H9 (cell line): Measurements from ENCODE around the gene MRFAP1. TPM values are rescaled to one million over a fixed set of nuclear protein-coding genes. Genes with fewer than 3 reads are reported as not detected.

Experiments used
- DNase-seq: peaks from one replicate; pipeline ENCODE4 v3.0.0-alpha.2; 2017
- H2AFZ ChIP-seq: one replicate; pipeline ENCODE4 v1.6.1; 2013; ENCODE audit warnings: mild to moderate bottlenecking, low read length, control low read depth, moderate library complexity
- H2AK5ac ChIP-seq: 2 replicates; pipeline ENCODE4 v1.6.1; 2013; ENCODE audit warnings: low read length, control low read depth, mixed read lengths; ENCODE audit not compliant: insufficient read length
- H2BK120ac ChIP-seq: one replicate; pipeline ENCODE4 v1.6.1; 2013; ENCODE audit warnings: low read depth, mild to moderate bottlenecking, low read length, control low read depth, inconsistent platforms; ENCODE audit not compliant: poor library complexity, severe bottlenecking
- H2BK12ac ChIP-seq: 2 replicates; pipeline ENCODE4 v1.6.1; 2013; ENCODE audit warnings: low read length, control low read depth, mixed read lengths, low read depth; ENCODE audit not compliant: insufficient read length
- H2BK15ac ChIP-seq: 2 replicates; pipeline ENCODE4 v1.6.1; 2013; ENCODE audit warnings: low read depth, low read length, control low read depth
- H2BK20ac ChIP-seq: one replicate; pipeline ENCODE4 v1.6.1; 2013; ENCODE audit warnings: low read depth, mild to moderate bottlenecking, low read length, control low read depth, inconsistent platforms; ENCODE audit not compliant: poor library complexity, severe bottlenecking
- H2BK5ac ChIP-seq: 2 replicates; pipeline ENCODE4 v1.6.1; 2013; ENCODE audit warnings: low read length, control low read depth, mixed read lengths; ENCODE audit not compliant: insufficient read length
- H3K14ac ChIP-seq: 2 replicates; pipeline ENCODE4 v1.6.1; 2013; ENCODE audit warnings: low read length, control low read depth; ENCODE audit not compliant: insufficient read depth
- H3K18ac ChIP-seq: 2 replicates; pipeline ENCODE4 v1.6.1; 2013; ENCODE audit warnings: low read depth, mild to moderate bottlenecking, mixed read lengths, low read length, control low read depth; ENCODE audit not compliant: insufficient read length
- H3K23ac ChIP-seq: 2 replicates; pipeline ENCODE4 v1.6.1; 2013; ENCODE audit warnings: low read length, control low read depth, mixed read lengths, low read depth; ENCODE audit not compliant: insufficient read length
- H3K23me2 ChIP-seq: 2 replicates; pipeline ENCODE4 v1.6.1; 2013; ENCODE audit warnings: low read depth, mild to moderate bottlenecking, mixed read lengths, low read length, control low read depth; ENCODE audit not compliant: insufficient read length, poor library complexity, severe bottlenecking
- H3K27ac ChIP-seq: 2 replicates; pipeline ENCODE4 v1.5.1; 2013; ENCODE audit warnings: low read length, control low read depth, mixed read lengths, low read depth; ENCODE audit not compliant: insufficient read length
- H3K27me3 ChIP-seq: 2 replicates; pipeline ENCODE4 v1.6.1; 2013; ENCODE audit warnings: low read length, control low read depth, inconsistent platforms; ENCODE audit not compliant: insufficient read depth
- H3K4ac ChIP-seq: 2 replicates; pipeline ENCODE4 v1.6.1; 2013; ENCODE audit warnings: low read depth, mild to moderate bottlenecking, control low read depth, inconsistent platforms, low read length, moderate library complexity
- H3K4me1 ChIP-seq: 2 replicates; pipeline ENCODE4 v1.6.1; 2013; ENCODE audit warnings: low read length, control low read depth, inconsistent platforms; ENCODE audit not compliant: insufficient read depth
- H3K4me2 ChIP-seq: 2 replicates; pipeline ENCODE4 v1.6.1; 2013; ENCODE audit warnings: low read length, control low read depth, mixed read lengths; ENCODE audit not compliant: insufficient read length, insufficient read depth
- H3K56ac ChIP-seq: 2 replicates; pipeline ENCODE4 v1.6.1; 2013; ENCODE audit warnings: low read depth, mild to moderate bottlenecking, mixed read lengths, low read length, control low read depth; ENCODE audit not compliant: insufficient read length
- H3K79me1 ChIP-seq: 2 replicates; pipeline ENCODE4 v1.6.1; 2013; ENCODE audit warnings: low read depth, mild to moderate bottlenecking, moderate library complexity, low read length, control low read depth, inconsistent platforms; ENCODE audit not compliant: insufficient read depth, poor library complexity, severe bottlenecking
- H3K79me2 ChIP-seq: 2 replicates; pipeline ENCODE4 v1.6.1; 2013; ENCODE audit warnings: low read length, control low read depth, inconsistent platforms; ENCODE audit not compliant: insufficient read depth
- H3K9ac ChIP-seq: 2 replicates; pipeline ENCODE4 v1.6.1; 2013; ENCODE audit warnings: low read length, control low read depth, mixed read lengths; ENCODE audit not compliant: insufficient read length; ENCODE audit errors: extremely low read depth
- H3K9me3 ChIP-seq: one replicate; pipeline ENCODE4 v1.6.1; 2013; ENCODE audit warnings: low read depth, low read length, inconsistent platforms; ENCODE audit not compliant: control insufficient read depth
- H3T11ph ChIP-seq: one replicate; pipeline ENCODE4 v1.6.1; 2013; ENCODE audit warnings: mild to moderate bottlenecking, low read length, control low read depth, inconsistent platforms
- H4K20me1 ChIP-seq: one replicate; pipeline ENCODE4 v1.6.1; 2013; ENCODE audit not compliant: control insufficient read depth, insufficient read length, insufficient read depth
- H4K5ac ChIP-seq: 2 replicates; pipeline ENCODE4 v1.6.1; 2013; ENCODE audit warnings: low read depth, mild to moderate bottlenecking, mixed read lengths, low read length, control low read depth; ENCODE audit not compliant: insufficient read length
- H4K8ac ChIP-seq: replicated peaks from 2 replicates; pipeline ENCODE4 v1.6.1; 2013; ENCODE audit warnings: low read length, control low read depth, mixed read lengths, low read depth; ENCODE audit not compliant: insufficient read length
- H4K91ac ChIP-seq: 2 replicates; pipeline ENCODE4 v1.6.1; 2013; ENCODE audit warnings: low read depth, mild to moderate bottlenecking, moderate library complexity, mixed read lengths, low read length, control low read depth; ENCODE audit not compliant: insufficient read length
- H3K27ac Mint-ChIP-seq, 3 experiments: 2 replicates in 2 of 3; 3 replicates in 1 of 3; pipeline ENCODE4 v1.8.0; 2020 to 2021; ENCODE audit warnings: mixed read lengths in 3 of 3, mild to moderate bottlenecking in 1 of 3, moderate library complexity in 1 of 3
- H3K27me3 Mint-ChIP-seq: 2 replicates; pipeline ENCODE4 v1.8.0; 2021; ENCODE audit warnings: low read depth, mild to moderate bottlenecking, moderate library complexity, mixed read lengths
- H3K36me3 Mint-ChIP-seq, 3 experiments: 2 replicates in 2 of 3; 3 replicates in 1 of 3; pipeline ENCODE4 v1.8.0; 2020 to 2021; ENCODE audit warnings: low read depth in 3 of 3, mixed read lengths in 3 of 3; ENCODE audit not compliant: insufficient read depth in 1 of 3
- H3K4me1 Mint-ChIP-seq, 2 experiments: 2 replicates each; pipeline ENCODE4 v1.8.0; 2020; ENCODE audit warnings: mixed read lengths in 2 of 2
- H3K4me3 Mint-ChIP-seq, 2 experiments: 2 replicates in 1 of 2; 3 replicates in 1 of 2; pipeline ENCODE4 v1.8.0; 2020 to 2021; ENCODE audit warnings: mild to moderate bottlenecking in 2 of 2, mixed read lengths in 2 of 2, moderate library complexity in 1 of 2
- H3K9me3 Mint-ChIP-seq, 2 experiments: 2 replicates in 1 of 2; 3 replicates in 1 of 2; pipeline ENCODE4 v1.8.0; 2020; ENCODE audit warnings: mild to moderate bottlenecking in 2 of 2, mixed read lengths in 2 of 2, moderate library complexity in 1 of 2
- WGBS: extraction: QIAGEN DNeasy Blood & Tissue Kit; methylation state at CpG from one replicate; pipeline ENCODE4 v1.1.7; 2013; ENCODE audit warnings: missing lambda C conversion rate, low lambda C conversion rate, mixed read lengths; ENCODE audit not compliant: insufficient read length; ENCODE audit errors: extremely low coverage; 5-methylcytosine and 5-hydroxymethylcytosine counted together
- total RNA-seq: library from RNA; stranded (reverse); gene quantifications from 2 replicates; pipeline ENCODE4 v1.2.1, GENCODE V29; 2021
- TF ChIP-seq, protein P1 (sequence below): fragments of 200-600 bp; sonication (generic); conservative IDR thresholded peaks from 3 replicates; pipeline ENCODE4 v1.8.0; 2021; ENCODE audit warnings: antibody characterized with exemption, mild to moderate bottlenecking

MRFAP1 gene
- total RNA-seq, 1 experiment from 2014 or later = 328 TPM

DNA sequence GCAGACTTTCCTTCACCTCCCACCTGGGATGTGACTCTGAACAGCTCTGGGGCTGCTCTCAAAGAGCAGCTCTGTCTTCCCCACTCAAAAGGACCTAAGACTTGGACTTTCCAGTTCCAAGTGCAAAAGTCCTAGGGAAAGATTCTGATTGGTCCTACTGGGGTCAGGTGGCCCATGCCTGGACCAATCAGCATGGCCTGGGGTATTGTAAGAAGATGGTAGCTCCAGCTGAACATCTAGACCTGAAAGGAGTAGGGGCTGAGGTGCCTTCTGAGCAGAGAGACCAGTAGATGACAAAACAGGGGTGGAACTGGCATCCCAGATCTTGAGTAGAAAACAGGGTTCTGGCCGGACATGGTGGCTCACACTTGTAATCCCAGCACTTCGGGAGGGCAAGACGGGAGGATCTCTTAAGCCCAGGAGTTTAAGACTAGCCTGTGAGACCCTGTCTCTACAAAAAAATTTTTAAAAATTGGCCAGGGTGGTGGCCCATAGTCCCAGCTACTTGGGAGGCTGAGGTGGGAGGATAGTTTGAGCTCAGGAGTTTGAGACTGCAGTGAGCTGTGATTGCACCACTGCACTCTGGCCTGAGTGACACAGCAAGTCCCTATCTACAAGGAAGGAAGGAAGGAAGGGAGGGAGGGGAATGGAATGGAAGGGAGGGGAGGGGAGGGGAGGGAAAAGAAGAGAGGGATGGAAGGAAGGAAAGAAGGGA lies 27.4 kb upstream of the MRFAP1 start:
- H3K4me1 ChIP-seq = no peaks in the 10 kb centered on the region
- no peak overlapping the region for H3T11ph ChIP-seq
- H2BK12ac ChIP-seq = no peak overlapping the region
- no peak overlapping the region for H4K8ac ChIP-seq
- H3K9ac ChIP-seq = no peak overlapping the region
- no peak overlapping the region for H2AFZ ChIP-seq
- no peak overlapping the region for H3K27ac ChIP-seq
- no peak overlapping the region for H3K23ac ChIP-seq
- no peak overlapping the region for H2BK120ac ChIP-seq
- no peak overlapping the region for H2BK5ac ChIP-seq
- H3K79me2 ChIP-seq = no peaks in the 10 kb centered on the region
- Mint-ChIP-seq H3K27me3 (no peaks in the 10 kb centered on the region), H3K4me3 (no peak overlapping the region), H3K4me1 (peaks cover 0 to 5% of the 10 kb centered on the region in 2 experiments; a peak in 1 of 4 replicates), H3K9me3 (no peaks in the 10 kb centered on the region), H3K36me3 (peaks cover 9 to 20% (median 14%) of the 10 kb centered on the region in 3 experiments; a peak in 6 of 7 replicates), H3K27ac (no peak overlapping the region; a peak in 1 of 7 replicates)
- no peak overlapping the region for H3K18ac ChIP-seq
- no peak overlapping the region for H3K56ac ChIP-seq
- H2BK20ac ChIP-seq = no peak overlapping the region
- H4K5ac ChIP-seq = no peak overlapping the region
- TF ChIP-seq, protein P1, sequence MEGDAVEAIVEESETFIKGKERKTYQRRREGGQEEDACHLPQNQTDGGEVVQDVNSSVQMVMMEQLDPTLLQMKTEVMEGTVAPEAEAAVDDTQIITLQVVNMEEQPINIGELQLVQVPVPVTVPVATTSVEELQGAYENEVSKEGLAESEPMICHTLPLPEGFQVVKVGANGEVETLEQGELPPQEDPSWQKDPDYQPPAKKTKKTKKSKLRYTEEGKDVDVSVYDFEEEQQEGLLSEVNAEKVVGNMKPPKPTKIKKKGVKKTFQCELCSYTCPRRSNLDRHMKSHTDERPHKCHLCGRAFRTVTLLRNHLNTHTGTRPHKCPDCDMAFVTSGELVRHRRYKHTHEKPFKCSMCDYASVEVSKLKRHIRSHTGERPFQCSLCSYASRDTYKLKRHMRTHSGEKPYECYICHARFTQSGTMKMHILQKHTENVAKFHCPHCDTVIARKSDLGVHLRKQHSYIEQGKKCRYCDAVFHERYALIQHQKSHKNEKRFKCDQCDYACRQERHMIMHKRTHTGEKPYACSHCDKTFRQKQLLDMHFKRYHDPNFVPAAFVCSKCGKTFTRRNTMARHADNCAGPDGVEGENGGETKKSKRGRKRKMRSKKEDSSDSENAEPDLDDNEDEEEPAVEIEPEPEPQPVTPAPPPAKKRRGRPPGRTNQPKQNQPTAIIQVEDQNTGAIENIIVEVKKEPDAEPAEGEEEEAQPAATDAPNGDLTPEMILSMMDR = no peak
- H2AK5ac ChIP-seq = no peak overlapping the region
- no peaks in the 10 kb centered on the region for H3K79me1 ChIP-seq
- no peaks in the 10 kb centered on the region; the same call in 1 of the 2 replicates for H3K27me3 ChIP-seq
- no CpG with 5 or more reads among the region's 3 CpGs for WGBS
- no peaks in the 10 kb centered on the region for H4K20me1 ChIP-seq
- H3K4me2 ChIP-seq = no peak overlapping the region
- H3K14ac ChIP-seq = no peak overlapping the region; the same call in 1 of the 2 replicates
- H3K23me2 ChIP-seq = no peaks in the 10 kb centered on the region
- H4K91ac ChIP-seq = no peak overlapping the region
- DNase-seq = no peak
- no peak overlapping the region for H3K4ac ChIP-seq
- no peaks in the 10 kb centered on the region for H3K9me3 ChIP-seq
- H2BK15ac ChIP-seq = no peak overlapping the region
